ENCODE data around the gene XXYLT1.

GRCh38 chr3:195083659-195084058 is 187.3 kb downstream of the XXYLT1 start:
- TF ChIP-seq, protein P1, sequence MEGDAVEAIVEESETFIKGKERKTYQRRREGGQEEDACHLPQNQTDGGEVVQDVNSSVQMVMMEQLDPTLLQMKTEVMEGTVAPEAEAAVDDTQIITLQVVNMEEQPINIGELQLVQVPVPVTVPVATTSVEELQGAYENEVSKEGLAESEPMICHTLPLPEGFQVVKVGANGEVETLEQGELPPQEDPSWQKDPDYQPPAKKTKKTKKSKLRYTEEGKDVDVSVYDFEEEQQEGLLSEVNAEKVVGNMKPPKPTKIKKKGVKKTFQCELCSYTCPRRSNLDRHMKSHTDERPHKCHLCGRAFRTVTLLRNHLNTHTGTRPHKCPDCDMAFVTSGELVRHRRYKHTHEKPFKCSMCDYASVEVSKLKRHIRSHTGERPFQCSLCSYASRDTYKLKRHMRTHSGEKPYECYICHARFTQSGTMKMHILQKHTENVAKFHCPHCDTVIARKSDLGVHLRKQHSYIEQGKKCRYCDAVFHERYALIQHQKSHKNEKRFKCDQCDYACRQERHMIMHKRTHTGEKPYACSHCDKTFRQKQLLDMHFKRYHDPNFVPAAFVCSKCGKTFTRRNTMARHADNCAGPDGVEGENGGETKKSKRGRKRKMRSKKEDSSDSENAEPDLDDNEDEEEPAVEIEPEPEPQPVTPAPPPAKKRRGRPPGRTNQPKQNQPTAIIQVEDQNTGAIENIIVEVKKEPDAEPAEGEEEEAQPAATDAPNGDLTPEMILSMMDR (IDR thresholded peaks at IDR 0.05) = no peak
- TF ChIP-seq POLR2A (IDR thresholded peaks at IDR 0.05) = no peak

Data from right lobe of liver (tissue), 4 donors.